T-cell (primary cell): ENCODE data around the gene GOLGA6L4. TPM values are rescaled to one million over a fixed set of nuclear protein-coding genes. Genes with fewer than 3 reads are reported as not detected.
"Not testable (repeated sequence)": the region's sequence is repeated elsewhere in the genome, so short reads cannot be mapped to it uniquely, and the experiment has no call there.

Experiments
- ATAC-seq, 4 experiments: fragments of 200-7000 bp in 3 of 4; fragments of 150-1000 bp in 1 of 4; cut with Tn5 transposase; replicated peaks in 1 of 4; 1 replicate in 3 of 4; 2 replicates in 1 of 4; pipeline ENCODE4 v1.10.0; 2021; ENCODE audit warnings: moderate library complexity in 3 of 4, mild to moderate bottlenecking in 2 of 4, moderate number of reproducible peaks in 1 of 4
- CTCF ChIA-PET, 2 donors: fragments of 300-600 bp; sonication (Branson Sonifier 250); formaldehyde crosslinking; loops; one replicate each; lab custom pipeline; 2022; ENCODE audit warnings: antibody characterized with exemption in 2 of 2; lab: Charles Lee
- POLR2A ChIA-PET, 2 donors: fragments of 300-600 bp; sonication (Branson Sonifier 250); formaldehyde crosslinking; loops; one replicate each; lab custom pipeline; 2022; ENCODE audit warnings: antibody characterized with exemption in 2 of 2; lab: Charles Lee
- DNase-seq, 35 experiments: peaks; one replicate each; pipeline versions ENCODE4 v3.0.0 to v3.0.0-alpha.2; 2013 to 2023
- H3K27ac ChIP-seq: one replicate; pipeline ENCODE4 v1.5.1; 2013; ENCODE audit warnings: low read length
- H3K27me3 ChIP-seq, 2 experiments: replicated peaks in 1 of 2; 1 replicate in 1 of 2; 2 replicates in 1 of 2; pipeline versions ENCODE4 v1.6.1 to v1.7.0; 2013; ENCODE audit warnings: low read length in 1 of 2, mixed read lengths in 1 of 2; ENCODE audit not compliant: control insufficient read depth in 2 of 2, insufficient read depth in 2 of 2; ENCODE audit errors: extremely low read depth in 1 of 2
- H3K36me3 ChIP-seq, 2 donors: 1 replicate in 1 of 2; 2 replicates in 1 of 2; pipeline versions ENCODE4 v1.6.1 to v1.7.0; 2013; ENCODE audit warnings: low read length in 1 of 2; ENCODE audit not compliant: control insufficient read depth in 2 of 2, insufficient read depth in 1 of 2; ENCODE audit errors: extremely low read depth in 1 of 2
- H3K4me1 ChIP-seq, 2 experiments: 1 replicate in 1 of 2; 2 replicates in 1 of 2; pipeline versions ENCODE4 v1.6.1 to v1.7.0; 2013; ENCODE audit warnings: low read length in 2 of 2, mixed read lengths in 1 of 2; ENCODE audit not compliant: insufficient read depth in 2 of 2, control insufficient read depth in 1 of 2; ENCODE audit errors: extremely low read depth in 1 of 2
- H3K4me3 ChIP-seq, 2 donors: 1 replicate in 1 of 2; 2 replicates in 1 of 2; pipeline versions ENCODE4 v1.5.1 to v1.7.0; 2013; ENCODE audit warnings: mild to moderate bottlenecking in 2 of 2, low read length in 1 of 2, moderate library complexity in 1 of 2; ENCODE audit not compliant: control insufficient read depth in 1 of 2; ENCODE audit errors: extremely low read depth in 1 of 2
- H3K9me3 ChIP-seq: 2 replicates; pipeline ENCODE4 v1.7.0; 2013
- H3K27ac Mint-ChIP-seq, 2 donors: one replicate each; pipeline ENCODE4 v1.8.0; 2020 to 2021; ENCODE audit warnings: mild to moderate bottlenecking in 2 of 2, mixed read lengths in 2 of 2
- H3K27me3 Mint-ChIP-seq, 2 donors: one replicate each; pipeline ENCODE4 v1.8.0; 2021 to 2022; ENCODE audit warnings: mixed read lengths in 2 of 2
- H3K36me3 Mint-ChIP-seq: one replicate; pipeline ENCODE4 v1.8.0; 2021; ENCODE audit warnings: mixed read lengths
- H3K4me1 Mint-ChIP-seq, 3 donors: one replicate each; pipeline ENCODE4 v1.8.0; 2020 to 2022; ENCODE audit warnings: mixed read lengths in 3 of 3, mild to moderate bottlenecking in 1 of 3
- H3K4me3 Mint-ChIP-seq, 3 donors: one replicate each; pipeline ENCODE4 v1.8.0; 2020 to 2022; ENCODE audit warnings: mild to moderate bottlenecking in 3 of 3, mixed read lengths in 3 of 3, moderate library complexity in 3 of 3
- H3K9me3 Mint-ChIP-seq, 3 donors: one replicate each; pipeline ENCODE4 v1.8.0; 2020 to 2022; ENCODE audit warnings: mixed read lengths in 3 of 3
- WGBS: methylation state at CpG from one replicate; pipeline ENCODE4 v1.1.5; 2013; ENCODE audit warnings: missing lambda C conversion rate; ENCODE audit not compliant: insufficient coverage; 5-methylcytosine and 5-hydroxymethylcytosine counted together
- total RNA-seq, 35 experiments: library from RNA in 6 of 35; stranded (reverse) in 6 of 35; fragments of 120-200 nt in 1 of 35; gene quantifications; one replicate each; pipeline versions ENCODE4 v1.2.1 to v1.2.4 and lab custom pipeline; 2013 to 2026

GOLGA6L4 gene
- total RNA-seq (1 to 10 TPM; 2.3 to 4.2 (median 3.8) TPM), total RNA-seq (lab: John Stamatoyannopoulos, UW) (0 to 0.38 (median 0.14) reads per million in 29 experiments)
- total RNA-seq (2013), result 1.8 TPM

DNA sequence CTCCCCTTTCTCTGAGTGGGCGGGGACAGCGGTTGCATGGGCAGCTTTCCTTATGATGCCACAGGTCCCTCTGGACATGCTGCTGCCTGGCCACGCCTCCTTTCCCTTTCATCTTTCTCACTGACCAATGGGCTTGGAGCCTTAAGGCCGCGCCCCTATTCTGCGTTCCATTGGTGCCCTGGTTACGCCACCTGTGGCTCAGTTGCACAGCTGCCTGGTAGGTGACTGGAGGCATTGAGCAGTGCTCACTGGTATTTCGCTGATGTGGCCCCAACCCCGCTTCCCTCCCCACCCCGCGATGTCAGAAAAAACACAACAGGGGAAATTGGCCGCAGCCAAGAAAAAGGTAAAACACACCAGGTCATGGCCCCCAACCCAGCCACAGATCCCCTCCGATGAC is at the start of gene GOLGA6L4:
Gene GOLGA6L4, plus strand, starts transcription at position 201 of the 400 bp plus-strand sequence. Its CDS starts 62 bp downstream, at position 263.
- H3K27ac Mint-ChIP-seq, ATAC-seq, H3K9me3 Mint-ChIP-seq, H3K36me3 ChIP-seq, H3K4me3 ChIP-seq, H3K36me3 Mint-ChIP-seq, CTCF ChIA-PET, H3K27me3 ChIP-seq, DNase-seq, POLR2A ChIA-PET, H3K4me1 ChIP-seq, H3K9me3 ChIP-seq, H3K4me1 Mint-ChIP-seq, H3K27ac ChIP-seq, H3K4me3 Mint-ChIP-seq, H3K27me3 Mint-ChIP-seq: not testable (repeated sequence)
- no CpG with 5 or more reads among the region's 13 CpGs for WGBS

DNA sequence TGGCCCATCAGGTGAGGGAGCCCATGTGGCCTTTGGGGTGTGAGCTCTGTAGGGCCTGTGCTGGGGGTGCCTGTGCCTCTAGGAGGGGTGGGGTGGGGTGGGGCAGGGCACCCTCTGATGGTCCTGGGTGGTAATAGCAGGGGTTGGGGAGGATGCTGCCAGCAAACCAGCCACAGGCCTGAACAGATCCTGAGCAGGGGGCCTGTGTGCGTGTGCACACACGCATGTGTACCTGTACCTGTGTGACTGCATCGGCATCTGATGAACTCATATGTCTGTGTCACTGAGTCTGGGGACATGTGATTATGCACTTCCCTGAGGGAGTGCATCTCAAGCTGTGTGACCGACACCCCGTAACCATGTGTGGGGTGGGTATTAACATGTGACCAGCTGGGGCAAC is 42.6 kb upstream of the GOLGA6L4 start:
- ATAC-seq, CTCF ChIA-PET, H3K4me3 Mint-ChIP-seq, H3K27ac ChIP-seq, POLR2A ChIA-PET, H3K36me3 Mint-ChIP-seq, H3K9me3 ChIP-seq, H3K4me3 ChIP-seq, H3K27me3 Mint-ChIP-seq, H3K27ac Mint-ChIP-seq, H3K9me3 Mint-ChIP-seq, H3K4me1 Mint-ChIP-seq, H3K4me1 ChIP-seq, H3K27me3 ChIP-seq, H3K36me3 ChIP-seq, DNase-seq: not testable (repeated sequence)
- no CpG with 5 or more reads among the region's 5 CpGs for WGBS

DNA sequence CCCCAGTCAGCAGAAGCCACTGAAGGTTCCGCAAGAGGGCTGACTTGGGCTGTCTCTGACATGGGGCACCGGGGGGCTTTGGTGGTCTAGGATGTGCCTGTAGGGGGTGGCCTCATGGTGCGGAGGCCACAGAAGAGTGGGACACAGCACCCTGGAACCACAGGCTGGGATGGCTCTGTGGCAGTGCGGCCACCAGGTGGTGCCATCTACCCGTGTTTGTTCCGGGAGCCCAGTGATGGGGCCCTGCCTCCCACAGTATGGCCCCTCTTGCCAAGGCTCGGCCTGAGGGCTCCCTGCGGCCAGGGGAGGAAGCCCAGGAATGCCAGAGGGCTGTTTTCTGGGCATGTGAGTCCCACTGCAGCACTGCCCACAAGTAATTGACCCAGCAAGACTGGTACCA is 40.0 kb upstream of the GOLGA6L4 start:
- ATAC-seq, result peak; percentile 78 to 89 (median 86)
- H3K4me1 ChIP-seq, DNase-seq, H3K36me3 ChIP-seq, POLR2A ChIA-PET, CTCF ChIA-PET, H3K27me3 ChIP-seq, H3K4me3 ChIP-seq, H3K27me3 Mint-ChIP-seq, H3K9me3 Mint-ChIP-seq, H3K9me3 ChIP-seq, H3K27ac ChIP-seq, H3K4me1 Mint-ChIP-seq, H3K27ac Mint-ChIP-seq, H3K4me3 Mint-ChIP-seq, H3K36me3 Mint-ChIP-seq: not testable (repeated sequence)
- WGBS, result no CpG with 5 or more reads among the region's 8 CpGs

GRCh38 chr15:84196530-84197188 is 38.9 kb upstream of the GOLGA6L4 start:
- H3K27ac Mint-ChIP-seq, H3K9me3 Mint-ChIP-seq, H3K4me1 ChIP-seq, CTCF ChIA-PET, H3K27ac ChIP-seq, POLR2A ChIA-PET, H3K4me3 ChIP-seq, H3K4me3 Mint-ChIP-seq, H3K36me3 ChIP-seq, ATAC-seq, DNase-seq, H3K4me1 Mint-ChIP-seq, H3K27me3 ChIP-seq, H3K9me3 ChIP-seq, H3K27me3 Mint-ChIP-seq, H3K36me3 Mint-ChIP-seq: not testable (repeated sequence)
- no CpG with 5 or more reads among the region's 14 CpGs for WGBS

DNA sequence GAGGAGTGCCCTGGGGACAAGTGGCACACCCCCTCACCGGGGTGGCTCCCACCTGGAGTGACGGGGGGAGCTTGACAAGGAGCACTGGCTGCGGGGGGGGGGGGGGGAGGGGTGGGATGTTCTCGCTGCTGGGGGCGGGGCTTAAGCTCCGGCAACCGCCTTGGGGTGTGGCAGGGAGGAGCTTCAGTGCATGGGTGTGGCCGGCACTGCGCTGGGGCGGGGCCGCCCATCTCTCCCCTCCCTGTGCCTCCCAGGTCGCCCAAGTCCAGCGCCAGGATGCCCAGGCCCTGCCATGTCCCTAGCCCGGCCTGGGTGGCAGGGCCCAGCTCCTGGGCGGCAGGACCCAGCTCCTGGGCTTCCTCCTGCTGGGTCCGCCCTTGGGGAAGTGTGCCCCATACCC is 35.7 kb upstream of the GOLGA6L4 start:
- H3K4me1 Mint-ChIP-seq, H3K27me3 Mint-ChIP-seq, H3K9me3 Mint-ChIP-seq, H3K36me3 ChIP-seq, POLR2A ChIA-PET, ATAC-seq, H3K9me3 ChIP-seq, H3K27ac ChIP-seq, CTCF ChIA-PET, H3K27ac Mint-ChIP-seq, H3K4me3 ChIP-seq, H3K4me3 Mint-ChIP-seq, H3K36me3 Mint-ChIP-seq, H3K4me1 ChIP-seq, H3K27me3 ChIP-seq, DNase-seq: not testable (repeated sequence)
- WGBS, result no CpG with 5 or more reads among the region's 16 CpGs

DNA sequence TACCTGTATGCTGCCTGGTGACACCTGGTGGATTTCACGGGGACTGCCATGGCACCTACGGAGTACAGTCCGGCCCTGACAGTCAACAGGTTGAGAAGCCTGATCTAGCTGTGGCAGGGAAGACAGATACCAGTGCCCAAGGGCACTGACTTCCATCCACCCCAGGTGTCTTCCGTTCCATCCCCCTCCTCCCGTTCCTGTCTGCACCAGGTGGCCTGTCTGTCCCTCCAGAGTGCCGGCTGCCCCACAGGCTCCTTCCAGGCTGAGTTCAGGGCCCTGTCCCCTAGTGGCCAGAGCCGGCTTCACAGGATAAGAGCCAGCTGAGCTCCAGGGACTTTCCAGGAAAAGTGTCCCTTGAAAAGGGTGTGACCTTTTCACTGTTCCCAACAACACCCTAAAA is 10.9 kb downstream of the GOLGA6L4 start:
- no CpG with 5 or more reads among the region's 7 CpGs for WGBS
- H3K27me3 ChIP-seq, H3K9me3 ChIP-seq, POLR2A ChIA-PET, H3K36me3 ChIP-seq, H3K27ac ChIP-seq, H3K4me1 ChIP-seq, H3K27ac Mint-ChIP-seq, H3K27me3 Mint-ChIP-seq, H3K36me3 Mint-ChIP-seq, CTCF ChIA-PET, H3K4me1 Mint-ChIP-seq, H3K4me3 ChIP-seq, H3K9me3 Mint-ChIP-seq: not testable (repeated sequence)
- peak overlapping the region in 2 of 3 donors; percentile 41 to 57 for H3K4me3 Mint-ChIP-seq
- ATAC-seq (peak in 1 of 4 experiments; percentile 42), DNase-seq (peak in 16 of 35 experiments; percentile 0 to 51 (median 2))
